T47D (cell line): Measurements from ENCODE around the gene GABRA5.

Experiments
- DNase-seq, 2 experiments: peaks; one replicate each; pipeline versions ENCODE4 v3.0.0 to v3.0.0-alpha.2; 2011 to 2012; ENCODE audit warnings: low read depth in 1 of 2, low spot score in 1 of 2
- JUND ChIP-seq: IDR thresholded peaks from 2 replicates; pipeline ENCODE4 v1.6.1; 2012; ENCODE audit warnings: low read depth
- in situ Hi-C: cut with HindIII; loops from 2 replicates; pipeline ENCODE4 v1.10.0; 2016; ENCODE audit warnings: low sequenced_read_pairs, low pct_unique_long_range_greater_than_20kb

Gene GABRA5

DNA sequence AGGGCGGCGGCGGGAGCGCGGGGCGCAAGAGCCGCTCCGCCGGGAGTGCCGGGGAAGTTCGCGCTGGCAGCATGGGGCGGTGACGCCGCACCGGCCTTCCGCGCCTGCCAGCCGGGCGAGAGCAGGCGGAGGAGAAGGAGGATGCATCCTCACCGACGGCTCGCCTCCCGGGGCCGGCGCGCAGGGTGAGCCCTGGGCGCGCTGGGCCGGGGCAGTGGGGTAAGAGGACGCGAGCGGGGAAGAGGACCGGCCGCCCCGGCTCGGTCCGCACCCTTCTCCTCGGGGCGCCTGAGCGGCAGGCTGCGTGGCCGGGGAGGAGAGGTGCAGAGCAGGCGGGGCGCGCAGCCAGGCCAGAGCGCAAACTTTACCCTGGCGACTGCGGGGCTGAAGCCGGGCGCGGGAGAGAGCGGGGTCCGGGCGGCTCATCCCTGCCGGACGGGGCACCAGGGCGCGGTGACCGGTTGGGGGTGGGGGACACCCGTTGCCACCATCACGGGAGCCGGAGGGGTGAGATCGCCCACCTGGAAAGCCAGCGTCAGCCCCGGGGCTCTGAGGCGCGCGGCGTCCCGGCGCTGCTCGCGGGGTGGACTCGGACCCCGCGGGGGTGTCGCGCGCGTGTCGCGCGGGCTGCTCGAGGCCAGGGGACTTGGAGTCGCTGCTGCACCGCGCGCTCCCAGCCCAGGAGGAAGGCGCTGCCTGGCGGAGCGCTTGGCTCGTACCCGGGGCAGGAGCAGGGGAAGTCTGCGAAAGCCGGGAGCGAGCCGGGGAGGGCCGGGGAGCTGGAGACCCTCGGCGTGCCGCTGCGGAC is 542 bp downstream of the GABRA5 start:
- in situ Hi-C loops, result no loop called here
- DNase-seq, result no peak
- no peak for TF ChIP-seq JUND

GRCh38 chr15:26868029-26868685 is 1.3 kb downstream of the GABRA5 start:
- DNase-seq, result no peak
- TF ChIP-seq JUND, result no peak
- in situ Hi-C loops, result no loop called here

GRCh38 chr15:26869628-26870027 is 2.8 kb downstream of the GABRA5 start:
- TF ChIP-seq JUND, result no peak
- no peak for DNase-seq
- in situ Hi-C loops, result no loop called here

DNA sequence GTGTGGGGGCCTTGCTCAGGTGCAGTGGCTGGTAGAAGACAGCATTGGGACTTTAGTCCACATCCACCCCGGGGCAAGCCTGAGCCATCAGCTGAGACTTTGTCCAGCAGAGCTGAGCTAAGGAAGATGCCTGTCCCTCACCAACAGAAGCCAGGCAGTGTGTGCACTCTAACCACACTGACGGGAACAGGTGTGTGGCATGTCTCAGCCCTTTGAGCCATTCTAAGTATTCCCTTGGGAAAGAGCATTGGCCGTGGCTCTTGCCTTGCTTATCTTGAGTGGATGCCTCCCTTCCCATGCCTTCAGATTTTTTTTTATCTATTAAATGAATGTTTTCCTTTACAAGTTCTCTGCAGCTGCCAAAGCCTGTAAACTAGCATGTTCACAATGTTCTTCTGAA is 3.5 kb downstream of the GABRA5 start:
- in situ Hi-C loops, result no loop called here
- no peak for DNase-seq
- TF ChIP-seq JUND, result no peak

DNA sequence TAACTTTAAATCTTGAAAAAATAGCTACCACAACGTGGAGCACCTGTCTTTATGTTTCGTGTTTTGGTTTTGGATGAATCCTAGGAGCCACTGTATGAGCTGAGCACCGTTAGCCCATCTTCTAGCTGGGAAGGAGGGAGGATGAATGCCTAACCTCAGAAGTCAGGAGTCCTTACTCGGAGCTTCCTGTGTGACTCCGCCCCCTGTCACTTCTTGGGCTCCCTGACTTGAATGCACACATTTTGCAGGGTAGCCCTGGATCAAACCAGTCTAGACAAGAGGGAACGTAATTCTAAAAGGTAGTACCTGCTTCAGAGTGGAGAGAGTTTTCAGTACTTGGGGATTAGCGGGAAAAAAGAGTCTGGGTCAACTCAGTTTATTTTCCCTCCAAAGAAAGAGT is 5.3 kb downstream of the GABRA5 start:
- TF ChIP-seq JUND, result no peak
- no peak for DNase-seq
- in situ Hi-C loops, result no loop called here

GRCh38 chr15:26873846-26874245 is 7.0 kb downstream of the GABRA5 start:
- in situ Hi-C loops, result no loop called here
- no peak for TF ChIP-seq JUND
- DNase-seq, result no peak

GRCh38 chr15:26874774-26875475 is 8.1 kb downstream of the GABRA5 start:
- in situ Hi-C loops, result no loop called here
- no peak for TF ChIP-seq JUND
- DNase-seq, result no peak

DNA sequence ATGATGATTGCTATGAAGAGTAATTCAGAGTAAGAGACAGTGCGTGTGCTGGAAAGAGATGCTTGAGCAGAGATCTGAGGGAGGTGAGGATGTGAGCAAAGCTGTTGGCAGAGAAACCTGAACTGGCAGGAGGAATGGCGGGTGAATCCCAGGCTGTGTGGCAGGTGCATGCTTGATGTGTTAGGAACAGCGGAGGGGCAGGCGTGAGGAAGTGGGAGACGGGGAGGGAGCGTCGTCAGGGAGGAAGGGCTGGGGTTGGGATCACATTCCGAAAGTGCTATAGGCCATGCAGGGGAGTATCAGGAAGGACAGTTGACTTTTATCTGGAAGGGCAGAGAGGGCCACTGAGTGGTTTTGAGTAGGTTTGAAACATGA is 8.6 kb downstream of the GABRA5 start:
- TF ChIP-seq JUND, result no peak
- in situ Hi-C loops, result no loop called here
- DNase-seq, result no peak

- no peak for TF ChIP-seq JUND
- no peak for DNase-seq
- in situ Hi-C loops, result no loop called here
Observed at GRCh38 chr15:26877831-26878230, 11.0 kb downstream of the GABRA5 start.

DNA sequence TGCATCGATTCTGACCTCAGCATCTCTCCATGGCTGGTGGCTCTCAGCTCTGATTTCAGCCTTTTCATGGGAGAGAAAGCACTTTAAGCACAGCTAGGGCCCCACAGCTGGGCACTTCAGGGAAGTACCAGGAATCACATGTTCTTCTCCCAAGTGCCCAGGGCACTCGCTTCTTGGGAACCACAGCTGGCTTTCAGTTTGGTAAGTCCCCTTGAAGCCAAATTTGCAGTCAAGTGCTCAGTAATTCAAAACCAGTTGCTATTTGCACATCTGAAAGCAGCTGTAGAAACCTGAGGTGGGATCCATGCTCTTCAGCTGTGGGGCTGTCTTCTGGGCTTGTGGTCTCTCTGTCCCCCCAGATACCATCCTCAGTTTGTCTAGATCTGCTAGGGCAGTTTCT is 12.8 kb downstream of the GABRA5 start:
- in situ Hi-C loops, result no loop called here
- TF ChIP-seq JUND, result no peak
- no peak for DNase-seq

GRCh38 chr15:26882112-26882511 is 15.2 kb downstream of the GABRA5 start:
- in situ Hi-C loops, result no loop called here
- DNase-seq, result no peak
- no peak for TF ChIP-seq JUND

- in situ Hi-C loops, result no loop called here
- TF ChIP-seq JUND, result no peak
- no peak for DNase-seq
Observed at GRCh38 chr15:26882616-26883365, 15.9 kb downstream of the GABRA5 start.
